B cell (primary cell): ENCODE results near the gene OPHN1. TPM values are rescaled to one million over a fixed set of nuclear protein-coding genes. Genes with fewer than 3 reads are reported as not detected.

Experiments used
- ATAC-seq: fragments of 200-7000 bp; cut with Tn5 transposase; one replicate; pipeline ENCODE4 v1.10.0; 2021; ENCODE audit warnings: low read depth, mild to moderate bottlenecking, moderate number of reproducible peaks, moderate library complexity
- CTCF ChIA-PET: fragments of 350-600 bp; sonication (Branson Sonifier 250); formaldehyde crosslinking; loops from one replicate; lab custom pipeline; 2021; ENCODE audit warnings: antibody characterized with exemption, inconsistent platforms; lab: Charles Lee
- POLR2A ChIA-PET: fragments of 350-600 bp; sonication (Branson Sonifier 250); formaldehyde crosslinking; loops from one replicate; lab custom pipeline; 2021; ENCODE audit warnings: antibody characterized with exemption; lab: Charles Lee
- DNase-seq: peaks from one replicate; pipeline ENCODE4 v3.0.0; 2013
- H2AFZ ChIP-seq: 2 replicates; pipeline ENCODE4 v1.6.1; 2012; ENCODE audit warnings: mild to moderate bottlenecking, low read depth, low read length; ENCODE audit not compliant: insufficient read depth, poor library complexity, severe bottlenecking
- H3K27ac ChIP-seq, 2 donors: 1 replicate in 1 of 2; 2 replicates in 1 of 2; pipeline ENCODE4 v1.5.1; 2012 to 2013; ENCODE audit warnings: low read length in 2 of 2, mild to moderate bottlenecking in 2 of 2, moderate library complexity in 1 of 2
- H3K27me3 ChIP-seq, 4 experiments: fragments of 200-600 bp in 1 of 4; sonication (generic) in 1 of 4; replicated peaks in 1 of 4; 1 replicate in 2 of 4; 2 replicates in 2 of 4; pipeline versions ENCODE4 v1.6.1 to v1.7.0; 2013 to 2016; ENCODE audit warnings: low read length in 3 of 4, mild to moderate bottlenecking in 2 of 4, mixed read lengths in 1 of 4, moderate library complexity in 1 of 4; ENCODE audit not compliant: insufficient read depth in 4 of 4, control insufficient read depth in 3 of 4; ENCODE audit errors: control extremely low read depth in 1 of 4
- H3K36me3 ChIP-seq, 2 experiments: replicated peaks in 1 of 2; 1 replicate in 1 of 2; 2 replicates in 1 of 2; pipeline versions ENCODE4 v1.6.1 to v1.7.1; 2013; ENCODE audit warnings: low read length in 1 of 2; ENCODE audit not compliant: insufficient read depth in 2 of 2, control insufficient read depth in 1 of 2; ENCODE audit errors: control extremely low read depth in 1 of 2, extremely low read depth in 1 of 2
- H3K4me1 ChIP-seq, 2 donors: fragments of 200-600 bp in 1 of 2; sonication (generic) in 1 of 2; 1 replicate in 1 of 2; 2 replicates in 1 of 2; pipeline versions ENCODE4 v1.5.1 to v1.6.1; 2013 to 2017; ENCODE audit warnings: low read length in 2 of 2; ENCODE audit not compliant: control insufficient read depth in 2 of 2, insufficient read depth in 2 of 2
- H3K4me2 ChIP-seq: replicated peaks from 2 replicates; pipeline ENCODE3; 2012; ENCODE audit warnings: mild to moderate bottlenecking, low read depth, low read length; ENCODE audit not compliant: poor library complexity, severe bottlenecking
- H3K4me3 ChIP-seq, 5 experiments: fragments of 200-600 bp in 1 of 5; sonication (generic) in 1 of 5; 1 replicate in 3 of 5; 2 replicates in 2 of 5; pipeline versions ENCODE4 v1.5.1 to v1.7.0; 2011 to 2016; ENCODE audit warnings: low read length in 4 of 5, mild to moderate bottlenecking in 4 of 5, low read depth in 2 of 5, control low read depth in 1 of 5, moderate library complexity in 1 of 5; ENCODE audit not compliant: insufficient read depth in 1 of 5; ENCODE audit errors: control extremely low read depth in 1 of 5, extremely low read depth in 1 of 5
- H3K79me2 ChIP-seq: fragments of 200-600 bp; sonication (generic); one replicate; pipeline ENCODE4 v1.6.0; 2016; ENCODE audit warnings: low read length; ENCODE audit not compliant: control insufficient read depth, insufficient read depth
- H3K9ac ChIP-seq: fragments of 200-600 bp; sonication (generic); 2 replicates; pipeline ENCODE4 v1.6.1; 2017; ENCODE audit warnings: mild to moderate bottlenecking, low read length, moderate library complexity
- H3K9me3 ChIP-seq, 3 donors: one replicate each; pipeline versions ENCODE4 v1.6.1 to v1.7.1; 2013; ENCODE audit warnings: low read length in 2 of 3; ENCODE audit not compliant: control insufficient read depth in 2 of 3, insufficient read depth in 1 of 3; ENCODE audit errors: control extremely low read depth in 1 of 3
- H4K20me1 ChIP-seq: 2 replicates; pipeline ENCODE4 v1.6.0; 2012; ENCODE audit warnings: mild to moderate bottlenecking, low read length; ENCODE audit not compliant: insufficient read depth, control insufficient read depth, poor library complexity, severe bottlenecking
- H3K27ac Mint-ChIP-seq: one replicate; pipeline ENCODE4 v1.8.0; 2021; ENCODE audit warnings: mixed read lengths
- H3K27me3 Mint-ChIP-seq: one replicate; pipeline ENCODE4 v1.8.0; 2021; ENCODE audit warnings: mixed read lengths
- H3K4me1 Mint-ChIP-seq: one replicate; pipeline ENCODE4 v1.8.0; 2021; ENCODE audit warnings: mixed read lengths
- H3K4me3 Mint-ChIP-seq: one replicate; pipeline ENCODE4 v1.8.0; 2021; ENCODE audit warnings: mixed read lengths
- H3K9me3 Mint-ChIP-seq: one replicate; pipeline ENCODE4 v1.8.0; 2022; ENCODE audit warnings: mixed read lengths; ENCODE audit not compliant: insufficient read depth
- CTCF ChIP-seq: fragments of 200-600 bp; IDR thresholded peaks from one replicate; pipeline ENCODE4 v1.8.0; 2022; ENCODE audit warnings: antibody characterized with exemption, mild to moderate bottlenecking
- EZH2 ChIP-seq: IDR thresholded peaks from 2 replicates; pipeline ENCODE4 v1.6.1; 2012; ENCODE audit warnings: borderline replicate concordance, low read depth, mild to moderate bottlenecking, moderate library complexity, low read length; ENCODE audit not compliant: insufficient read depth, poor library complexity, severe bottlenecking
- WGBS: methylation state at CpG from one replicate; pipeline ENCODE4 v1.1.5; 2013; ENCODE audit warnings: missing lambda C conversion rate; ENCODE audit not compliant: insufficient coverage; 5-methylcytosine and 5-hydroxymethylcytosine counted together
- intact Hi-C: fragments of 100-400 bp; cut with micrococcal nuclease; formaldehyde crosslinking; loops from one replicate; pipeline ENCODE4 v1.10.0; 2022
- polyA plus RNA-seq: library from polyadenylated mRNA; depleted of rRNA; stranded (reverse); fragments of >200 nt; gene quantifications from 2 replicates; pipeline ENCODE4 v1.2.3, GENCODE V29; 2012
- total RNA-seq, 2 donors: library from RNA; stranded (reverse); fragments of 120-200 nt in 1 of 2; gene quantifications; 1 replicate in 1 of 2; 2 replicates in 1 of 2; pipeline versions ENCODE4 v1.2.3 to v1.2.4, GENCODE V29; 2013 to 2022

Gene OPHN1
- total and polyA plus RNA-seq, 2 donors (not counting 1 experiment from before 2014, with no cell fraction given): 0.03 to 0.17 TPM

DNA sequence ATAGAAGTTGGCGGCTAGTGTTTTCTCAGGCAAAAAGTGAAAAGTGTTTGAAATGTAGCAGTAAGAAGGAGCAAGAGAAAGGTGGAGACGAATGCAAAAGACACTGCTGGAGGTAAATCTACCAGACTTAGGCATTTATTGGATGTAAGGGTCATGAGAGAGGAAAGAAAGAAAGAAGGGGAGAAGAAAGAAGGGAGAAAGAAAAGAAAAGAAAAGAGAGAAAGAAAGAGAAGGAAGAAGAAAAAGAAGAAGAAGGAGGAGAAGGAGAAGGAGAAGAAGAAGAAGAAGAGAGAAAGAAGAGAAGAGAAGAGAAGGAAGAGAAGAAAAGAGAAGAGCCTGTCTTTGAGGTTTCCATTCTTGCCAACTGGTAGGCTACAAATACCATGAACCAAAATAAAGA lies 31.2 kb downstream of the OPHN1 start:
- H3K4me3 Mint-ChIP-seq: no peak overlapping the region
- H3K9me3 ChIP-seq: no peaks in the 10 kb centered on the region
- no peak overlapping the region for H3K4me3 ChIP-seq
- ChIA-PET POLR2A (no interaction called here), CTCF (no interaction called here)
- H3K4me1 Mint-ChIP-seq: no peaks in the 10 kb centered on the region
- no peaks in the 10 kb centered on the region for H3K79me2 ChIP-seq
- ATAC-seq: no peak
- H3K27ac Mint-ChIP-seq: no peak overlapping the region
- H3K4me1 ChIP-seq: no peaks in the 10 kb centered on the region
- no peak overlapping the region for H2AFZ ChIP-seq
- intact Hi-C loops: no loop called here
- TF ChIP-seq EZH2 (no peak), CTCF (no peak)
- no peaks in the 10 kb centered on the region for H3K36me3 ChIP-seq
- no peaks in the 10 kb centered on the region for H3K9me3 Mint-ChIP-seq
- H3K27me3 Mint-ChIP-seq: no peaks in the 10 kb centered on the region
- H4K20me1 ChIP-seq: no peaks in the 10 kb centered on the region
- H3K9ac ChIP-seq: no peak overlapping the region
- no peak overlapping the region for H3K4me2 ChIP-seq
- WGBS: 95% methylated on average over 2 of the region's 2 CpGs
- DNase-seq: no peak
- no peak overlapping the region for H3K27ac ChIP-seq
- H3K27me3 ChIP-seq: no peaks in the 10 kb centered on the region

DNA sequence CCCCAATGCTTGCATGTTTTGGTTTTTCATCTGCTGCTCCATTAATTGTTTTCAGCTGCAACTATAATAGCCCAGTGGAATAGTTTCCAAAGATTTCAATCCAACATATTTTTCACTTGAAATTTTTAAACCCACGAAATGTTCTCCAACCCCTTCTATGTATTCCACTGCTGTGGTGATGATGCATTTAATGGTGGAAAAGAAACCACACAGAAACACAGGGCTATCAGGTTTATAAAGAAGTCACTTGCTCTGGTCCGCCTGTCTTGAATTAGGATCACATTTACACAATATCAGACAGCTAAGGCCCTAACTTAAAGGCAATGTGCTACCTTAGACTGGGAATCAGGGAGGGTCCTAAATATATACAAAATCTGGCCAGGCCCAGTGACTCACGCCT lies 35.0 kb downstream of the OPHN1 start:
- H3K9me3 Mint-ChIP-seq: no peaks in the 10 kb centered on the region
- intact Hi-C loops: no loop called here
- no peak overlapping the region for H3K27ac ChIP-seq
- ChIA-PET CTCF (no interaction called here), POLR2A (no interaction called here)
- no peak overlapping the region for H3K27ac Mint-ChIP-seq
- TF ChIP-seq CTCF (no peak), EZH2 (no peak)
- no peaks in the 10 kb centered on the region for H3K79me2 ChIP-seq
- H3K4me3 ChIP-seq: no peak overlapping the region
- no peak overlapping the region for H3K4me2 ChIP-seq
- DNase-seq (no peak), ATAC-seq (no peak)
- no peaks in the 10 kb centered on the region for H3K4me1 Mint-ChIP-seq
- no peak overlapping the region for H3K9ac ChIP-seq
- H3K4me1 ChIP-seq: no peaks in the 10 kb centered on the region
- H3K27me3 Mint-ChIP-seq: no peaks in the 10 kb centered on the region
- H3K4me3 Mint-ChIP-seq: no peak overlapping the region
- no peaks in the 10 kb centered on the region for H4K20me1 ChIP-seq
- no peaks in the 10 kb centered on the region for H3K9me3 ChIP-seq
- H2AFZ ChIP-seq: no peak overlapping the region
- no peaks in the 10 kb centered on the region for H3K36me3 ChIP-seq
- no peaks in the 10 kb centered on the region for H3K27me3 ChIP-seq
- 100% methylated on average over 1 of the region's 3 CpGs for WGBS
